ENCODE measurements around the gene INSC. TPM values are rescaled to one million over a fixed set of nuclear protein-coding genes. Genes with fewer than 3 reads are reported as not detected.

The INSC gene
- total and polyA plus RNA-seq, 2 of the 13 experiments (the other 11 are each of a cell fraction or from before 2014, with no cell fraction given) = 0.09 TPM; not detected in 1

GRCh38 chr11:15139958-15140659, 25.4 kb downstream of the INSC start:
- no TSS peak for BruUV-seq (replicated peaks)
- DNase-seq (ENCODE audit: low spot score) = no peak
- in situ Hi-C loops (cut with HindIII; ENCODE audit: extremely low pct_ligation_motif_present, low pct_unique_long_range_greater_than_20kb) = no loop called here
- WGBS (ENCODE audit: low lambda C conversion rate) = 70% methylated on average over 3 of the region's 4 CpGs
- no peaks in the 10 kb centered on the region for H3K27me3 ChIP-seq (ENCODE audit: control insufficient read depth in 1 of 2, insufficient read depth in 2 of 2, low read length in 2 of 2)
- H2AFZ ChIP-seq (ENCODE audit: low read length) = no peak overlapping the region
- no peak for ATAC-seq
- no peak overlapping the region for H3K27ac ChIP-seq (ENCODE audit: extremely low read length, insufficient read depth, low read length)
- H3K36me3 ChIP-seq (replicated peaks in 1 of 2; ENCODE audit: control insufficient read depth in 1 of 2, insufficient read depth in 2 of 2, low read length in 2 of 2) = no peaks in the 10 kb centered on the region
- no peaks in the 10 kb centered on the region for H3K9me3 ChIP-seq (ENCODE audit: low read length)
- H3K9ac ChIP-seq (ENCODE audit: insufficient read depth, low read depth, low read length) = no peak overlapping the region
- intact Hi-C loops (cut with micrococcal nuclease; ENCODE audit: unreplicated experiment) = no loop called here
- no peaks in the 10 kb centered on the region for H4K20me1 ChIP-seq (ENCODE audit: insufficient read depth, low read length)
- H3K4me3 ChIP-seq (replicated peaks in 1 of 3; ENCODE audit: insufficient read depth in 1 of 3, low read depth in 2 of 3, low read length in 3 of 3) = no peak overlapping the region
- H3K4me2 ChIP-seq (ENCODE audit: low read depth, low read length) = no peak overlapping the region
- CTCF ChIA-PET (ENCODE audit: low intra/inter-chr PET ratio, low total read pairs) = no interaction called here
- no peaks in the 10 kb centered on the region for H3K79me2 ChIP-seq (ENCODE audit: insufficient read depth, low read length)
- 0 out of 2 replicates have a peak, but pooled peaks cover 2% of the 10 kb centered on the region for H3K4me1 ChIP-seq (ENCODE audit: insufficient read depth, low read length)
- FAIRE-seq = no peak
- POLR2A ChIA-PET = no interaction called here
- TF ChIP-seq ZNF670 (CRISPR knock-in tag; IDR thresholded peaks at IDR 0.05; ENCODE audit: borderline replicate concordance) (no peak), ZNF83 (CRISPR knock-in tag; IDR thresholded peaks at IDR 0.05; ENCODE audit: borderline replicate concordance) (no peak), USF2 (IDR thresholded peaks at IDR 0.05; ENCODE audit: low read depth, low read length) (no peak), USF2 (CRISPR knock-in tag; IDR thresholded peaks at IDR 0.05; ENCODE audit: borderline replicate concordance) (no peak), HOXA3 (CRISPR knock-in tag; IDR thresholded peaks at IDR 0.05) (no peak), ZNF274 (CRISPR knock-in tag; IDR thresholded peaks at IDR 0.05) (no peak), ZHX2 (IDR thresholded peaks at IDR 0.05; ENCODE audit: low read depth) (no peak), ZHX2 (CRISPR knock-in tag; IDR thresholded peaks at IDR 0.05; ENCODE audit: borderline replicate concordance) (no peak), SKIL (CRISPR knock-in tag; IDR thresholded peaks at IDR 0.05; ENCODE audit: borderline replicate concordance) (no peak), ZNF292 (CRISPR knock-in tag; IDR thresholded peaks at IDR 0.05; ENCODE audit: borderline replicate concordance, low read depth) (no peak), TEAD2 (CRISPR knock-in tag; IDR thresholded peaks at IDR 0.05) (no peak), YEATS4 (CRISPR knock-in tag; IDR thresholded peaks at IDR 0.05; ENCODE audit: borderline replicate concordance) (no peak)

Measured in HepG2 (cell line).